Fibroblast of skin of abdomen (primary cell): ENCODE results near the gene PPP4R4.
"Not testable (repeated sequence)": the region's sequence is repeated elsewhere in the genome, so short reads cannot be mapped to it uniquely, and the experiment has no call there.

Source experiments
- DNase-seq: peaks from one replicate; pipeline ENCODE4 v3.0.0-alpha.2; 2013

PPP4R4 gene

GRCh38 chr14:94278731-94279130, 104.6 kb downstream of the PPP4R4 start:
- DNase-seq = peak; percentile 68

- no peak for DNase-seq
These were observed 109.0 kb downstream of the PPP4R4 start for GRCh38 chr14:94282991-94283723.

GRCh38 chr14:94284221-94284620, 110.1 kb downstream of the PPP4R4 start:
- no peak for DNase-seq

- no peak for DNase-seq
These were observed 111.0 kb downstream of the PPP4R4 start for GRCh38 chr14:94285158-94285557.

- no peak for DNase-seq
These were observed 114.7 kb downstream of the PPP4R4 start for GRCh38 chr14:94288610-94289465.

- no peak for DNase-seq
These were observed 116.1 kb downstream of the PPP4R4 start for GRCh38 chr14:94290197-94290596.

GRCh38 chr14:94291159-94291905, 117.2 kb downstream of the PPP4R4 start:
- no peak for DNase-seq

- DNase-seq = no peak
These were observed 117.9 kb downstream of the PPP4R4 start for GRCh38 chr14:94291906-94292525.

- DNase-seq = no peak
These were observed 118.4 kb downstream of the PPP4R4 start for GRCh38 chr14:94292526-94292871.

- no peak for DNase-seq
These were observed 118.9 kb downstream of the PPP4R4 start, which contains the start of gene SERPINA10 for GRCh38 chr14:94292872-94293577. TSS of gene SERPINA10 (minus strand) at chr14:94293268. CDS start at chr14:94290593, 2,675 bp downstream.

- no peak for DNase-seq
These were observed 119.4 kb downstream of the PPP4R4 start for GRCh38 chr14:94293578-94293924.

GRCh38 chr14:94295360-94296180, 121.4 kb downstream of the PPP4R4 start:
- no peak for DNase-seq

- not testable (repeated sequence) for DNase-seq
These were observed 122.0 kb downstream of the PPP4R4 start for GRCh38 chr14:94296181-94296545.

- DNase-seq = no peak
These were observed 124.0 kb downstream of the PPP4R4 start for GRCh38 chr14:94298130-94298529.

- DNase-seq = no peak
These were observed 129.0 kb downstream of the PPP4R4 start for GRCh38 chr14:94303111-94303510.

GRCh38 chr14:94304243-94304642, 130.1 kb downstream of the PPP4R4 start:
- DNase-seq = no peak

GRCh38 chr14:94305620-94306019, 131.5 kb downstream of the PPP4R4 start:
- no peak for DNase-seq

- DNase-seq = no peak
These were observed 132.2 kb downstream of the PPP4R4 start for GRCh38 chr14:94306047-94306978.

GRCh38 chr14:94307410-94307992, 133.4 kb downstream of the PPP4R4 start:
- no peak for DNase-seq

- DNase-seq = no peak
These were observed 135.6 kb downstream of the PPP4R4 start for GRCh38 chr14:94309721-94310120.
